HG02884 (cell line): ENCODE measurements around the gene ALPK3.

ENCODE experiments used
- ATAC-seq: cut with Tn5 transposase; IDR thresholded peaks from one replicate; pipeline ENCODE4 v1.9.1; 2021; ENCODE audit warnings: mild to moderate bottlenecking, moderate library complexity; ENCODE audit not compliant: unreplicated experiment

ALPK3 gene

DNA sequence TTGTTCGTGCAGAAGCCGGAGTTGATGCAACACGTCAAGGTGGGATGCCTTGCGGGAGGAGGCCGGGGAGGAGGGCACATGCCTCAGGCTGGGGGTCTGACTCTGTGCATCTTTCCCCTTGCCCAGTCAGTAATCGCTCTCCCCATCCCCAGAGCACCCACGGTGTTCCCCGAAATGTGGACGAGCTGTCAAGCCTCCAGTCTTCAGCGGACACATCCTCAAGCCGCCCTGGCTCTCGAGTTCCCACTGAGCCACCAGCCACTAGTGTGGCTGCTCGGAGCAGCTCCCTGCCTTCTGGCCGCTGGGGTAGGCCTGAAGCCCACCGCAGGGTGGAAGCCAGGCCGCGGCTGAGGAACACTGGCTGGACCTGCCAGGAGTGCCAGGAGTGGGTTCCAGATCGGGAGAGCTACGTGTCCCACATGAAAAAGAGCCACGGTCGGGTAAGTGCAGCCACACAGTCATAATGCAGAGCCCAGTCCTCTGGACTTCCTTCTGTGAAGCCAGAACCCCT lies 18.7 kb upstream of the ALPK3 start:
- no peak for ATAC-seq

DNA sequence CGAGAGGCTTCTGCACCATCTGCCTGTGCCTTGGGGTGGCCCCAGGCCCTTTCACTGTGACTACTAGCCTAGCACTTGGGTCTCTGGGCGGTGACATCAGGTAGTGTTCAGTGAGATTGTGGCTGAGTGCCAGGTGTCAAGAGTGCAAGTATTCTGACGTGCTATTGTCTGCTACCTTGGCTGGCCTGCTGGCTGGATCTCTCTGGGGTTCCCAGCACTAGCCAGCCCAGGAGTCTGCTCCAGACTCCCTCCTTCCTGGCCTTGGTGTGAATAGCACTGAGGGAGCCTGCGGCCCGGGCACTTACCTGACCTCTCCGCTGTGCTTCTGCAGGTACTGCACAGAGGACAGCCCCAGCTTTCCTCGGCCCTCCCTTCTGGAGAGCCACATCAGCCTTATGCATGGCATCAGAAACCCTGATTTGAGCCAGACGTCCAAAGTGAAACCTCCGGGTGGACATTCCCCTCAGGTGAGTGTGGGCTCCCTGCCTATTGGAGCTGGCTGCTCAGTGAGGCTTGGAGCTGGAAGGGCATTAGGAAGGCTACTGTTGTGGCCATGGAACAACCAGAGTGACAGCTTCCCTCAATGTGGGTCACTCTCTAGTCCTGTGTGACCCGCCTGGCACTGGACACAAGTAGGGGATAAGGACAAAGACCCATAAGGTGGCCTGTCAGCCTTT lies 17.5 kb upstream of the ALPK3 start:
- no peak for ATAC-seq

DNA sequence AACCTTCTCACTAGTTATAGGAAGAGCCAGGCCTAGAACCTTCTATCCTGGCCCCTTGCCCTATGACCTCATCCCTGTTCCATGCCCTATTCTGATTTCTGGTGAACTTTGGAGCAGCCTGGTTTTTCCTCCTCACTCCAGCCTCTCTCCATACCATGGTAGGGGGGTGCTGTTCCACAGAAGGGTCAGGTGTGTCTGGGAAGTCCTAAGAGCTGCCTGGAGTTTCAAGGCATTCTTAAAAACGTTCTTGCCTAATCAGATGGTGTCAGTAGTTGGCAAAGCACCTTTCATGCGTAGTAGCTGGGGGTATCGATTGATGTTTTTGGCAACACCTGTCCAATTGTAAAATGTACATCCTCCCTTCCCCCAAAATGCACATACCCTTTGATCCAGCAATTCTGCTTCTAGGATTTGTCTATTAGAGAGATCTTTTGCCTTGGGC lies 16.8 kb upstream of the ALPK3 start:
- ATAC-seq: no peak

DNA sequence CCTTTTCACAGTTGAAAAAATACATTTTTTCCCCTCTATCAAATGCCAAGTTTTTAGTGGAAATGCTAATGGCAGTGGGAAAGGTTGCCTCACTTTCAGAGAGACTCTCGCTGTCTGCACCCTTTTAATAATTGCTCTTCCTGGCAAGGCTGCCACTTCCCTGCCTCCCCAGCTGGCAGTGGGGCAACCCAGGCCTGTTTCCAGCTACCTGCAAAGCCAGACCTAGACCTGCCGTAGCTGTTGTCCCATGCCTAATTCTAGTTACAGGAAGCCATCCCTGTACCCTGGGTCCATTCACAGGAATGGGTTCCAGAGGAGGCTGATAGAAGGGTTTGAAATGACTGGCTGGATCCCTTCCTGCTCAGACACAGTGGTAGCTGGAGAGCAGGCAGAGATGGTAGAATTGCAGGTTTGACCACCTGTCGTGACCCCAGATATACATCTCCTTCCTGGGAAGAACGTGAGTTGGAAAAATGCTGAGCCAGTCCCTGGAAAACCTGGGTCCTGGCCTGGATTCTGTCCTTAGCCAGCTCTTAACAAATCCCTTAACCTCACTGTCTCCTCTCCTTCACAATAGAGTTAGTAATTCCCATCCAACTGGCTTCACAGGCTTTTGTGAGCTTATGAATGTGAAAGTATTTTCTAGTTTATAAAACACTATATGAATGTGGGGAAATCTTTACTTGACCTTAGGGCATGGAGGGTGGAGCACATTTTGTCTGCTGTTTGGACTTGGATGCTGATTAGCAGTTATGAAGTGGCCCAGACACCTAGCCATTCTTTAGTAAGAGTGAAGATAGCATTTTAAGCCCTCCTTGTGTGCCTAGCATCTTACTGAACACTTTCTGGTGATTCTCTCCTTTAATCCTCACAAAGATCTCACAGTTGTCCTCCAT lies 12.9 kb upstream of the ALPK3 start:
- no peak for ATAC-seq

DNA sequence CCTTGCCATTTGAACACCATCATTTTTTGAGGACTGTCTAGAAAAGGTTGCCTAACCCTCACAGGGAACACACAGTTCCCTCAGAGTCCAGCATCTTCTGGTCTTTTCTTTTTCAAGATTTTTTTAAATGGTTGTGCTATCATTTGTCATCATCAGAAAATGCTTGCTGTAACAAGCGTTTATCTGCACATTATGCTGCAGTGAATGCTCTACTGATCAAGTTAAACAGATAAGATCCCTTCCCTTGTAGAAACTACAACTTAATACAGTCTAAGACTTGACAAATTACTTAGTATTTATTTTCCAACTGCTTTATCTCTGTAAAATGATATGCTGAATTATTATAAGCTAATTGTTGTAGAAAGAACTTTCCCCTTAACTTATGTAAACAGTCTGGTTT lies 11.9 kb upstream of the ALPK3 start:
- ATAC-seq: no peak

DNA sequence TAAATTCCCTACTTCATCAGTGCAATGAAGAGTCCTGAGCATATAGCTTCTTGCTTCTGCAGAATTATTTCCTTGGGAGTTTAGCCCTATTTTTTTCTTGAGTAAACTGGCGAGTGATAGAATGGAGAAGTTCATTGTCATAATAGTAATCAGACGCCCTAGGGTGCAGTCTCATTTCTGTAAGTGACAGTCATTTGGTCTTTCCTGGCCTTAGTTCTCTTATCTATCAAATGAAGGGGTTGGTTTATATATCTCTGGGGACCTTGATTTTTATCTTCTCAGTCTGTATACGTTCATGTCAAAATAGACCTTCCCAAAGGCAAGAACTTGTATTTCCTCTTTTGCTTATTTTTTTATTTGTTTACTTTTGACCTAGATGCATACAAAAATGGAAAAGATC lies 9.9 kb upstream of the ALPK3 start:
- ATAC-seq: no peak

DNA sequence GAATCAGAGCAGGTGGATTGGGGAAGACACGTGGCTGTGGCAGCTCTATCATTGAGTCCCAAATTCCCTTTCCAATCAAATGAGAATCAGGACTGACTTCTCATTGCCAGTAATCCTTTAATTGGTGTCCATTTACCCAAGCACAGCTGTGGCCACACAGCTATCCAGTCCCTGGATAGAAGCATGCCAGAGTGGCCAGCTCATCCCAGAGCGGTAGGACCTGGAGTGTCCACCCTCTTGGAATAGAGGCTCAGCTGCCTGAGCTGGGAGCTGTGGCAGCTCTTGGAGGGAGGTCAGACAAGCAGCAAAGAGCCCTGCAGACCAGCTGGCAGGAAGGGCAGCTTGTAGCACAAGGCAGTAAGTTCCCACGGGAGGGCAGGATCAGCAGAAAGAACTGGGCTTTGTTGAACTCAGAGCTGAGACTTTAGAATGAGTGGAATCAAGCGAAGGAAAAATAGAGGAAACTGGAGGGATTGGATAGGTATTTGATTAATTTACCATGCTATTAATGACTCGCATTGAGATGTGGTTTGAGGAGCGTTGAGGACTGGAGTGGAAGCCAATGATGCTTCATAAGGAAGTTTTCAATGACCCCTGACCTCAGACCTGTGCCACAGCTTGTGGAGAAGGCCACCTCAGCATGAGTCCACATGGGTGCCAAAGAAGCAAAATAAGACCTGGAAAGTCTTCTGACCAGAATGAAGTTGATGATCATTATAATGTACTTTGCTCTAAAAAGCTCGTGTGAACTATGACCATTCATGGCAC lies 6.9 kb upstream of the ALPK3 start:
- ATAC-seq: no peak

DNA sequence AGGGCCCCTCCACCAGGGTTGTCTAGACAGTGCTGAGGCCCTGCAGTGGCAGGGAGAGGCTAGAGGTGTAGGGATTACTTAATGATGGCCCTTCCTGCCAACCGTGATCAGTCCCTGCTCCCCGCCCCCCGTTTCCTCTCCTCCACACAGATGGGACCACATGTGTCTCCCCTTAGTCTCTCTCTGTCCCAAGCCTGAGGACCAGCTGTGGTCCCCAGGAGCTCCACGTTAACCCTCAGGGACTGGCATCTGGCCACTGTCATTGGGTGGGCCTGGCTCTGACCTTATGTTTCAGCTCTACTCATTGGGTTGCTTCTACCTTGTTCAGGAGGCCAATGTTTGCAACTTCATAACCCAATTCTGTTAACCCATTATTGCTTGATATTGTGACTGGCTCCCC lies 6.0 kb upstream of the ALPK3 start:
- no peak for ATAC-seq

DNA sequence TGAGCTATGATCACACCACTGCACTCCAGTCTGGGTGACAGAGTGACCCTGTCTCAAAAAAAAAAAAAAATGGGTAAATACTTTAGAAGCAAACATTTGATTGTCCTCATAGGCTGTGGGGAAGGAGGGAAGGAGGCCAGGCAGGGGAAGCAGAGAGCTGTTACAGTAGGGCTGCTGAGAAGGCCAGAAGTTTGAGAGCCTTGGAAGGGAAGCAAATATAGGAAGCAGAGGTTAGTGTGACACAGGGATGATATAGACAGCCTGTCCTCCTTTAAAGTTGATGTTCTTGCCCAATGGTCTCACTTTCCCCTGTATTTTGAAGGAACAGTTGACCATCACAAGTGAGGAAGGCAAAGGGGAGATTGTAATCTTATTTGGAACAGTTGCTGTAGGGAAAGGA lies 5.3 kb upstream of the ALPK3 start:
- no peak for ATAC-seq

DNA sequence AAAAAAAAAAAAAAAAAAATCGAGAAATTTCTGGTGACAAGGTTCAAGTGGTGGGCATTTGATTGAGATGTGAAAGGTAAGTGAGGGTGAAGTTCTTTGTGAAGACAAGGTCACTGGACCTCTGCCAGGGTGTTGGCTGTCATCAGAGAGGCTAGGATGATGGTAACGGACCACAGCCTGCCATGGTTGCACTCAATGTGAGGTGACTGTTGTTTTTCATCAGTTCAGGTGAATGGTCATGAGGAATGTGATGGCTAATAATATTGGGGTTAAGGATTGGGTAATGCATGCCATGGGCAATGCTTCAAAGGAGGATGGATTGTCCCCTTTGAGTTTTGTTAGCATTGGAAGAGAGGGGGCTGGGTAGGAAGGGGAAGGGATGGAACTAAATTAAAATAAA lies 4.3 kb upstream of the ALPK3 start:
- ATAC-seq: no peak

DNA sequence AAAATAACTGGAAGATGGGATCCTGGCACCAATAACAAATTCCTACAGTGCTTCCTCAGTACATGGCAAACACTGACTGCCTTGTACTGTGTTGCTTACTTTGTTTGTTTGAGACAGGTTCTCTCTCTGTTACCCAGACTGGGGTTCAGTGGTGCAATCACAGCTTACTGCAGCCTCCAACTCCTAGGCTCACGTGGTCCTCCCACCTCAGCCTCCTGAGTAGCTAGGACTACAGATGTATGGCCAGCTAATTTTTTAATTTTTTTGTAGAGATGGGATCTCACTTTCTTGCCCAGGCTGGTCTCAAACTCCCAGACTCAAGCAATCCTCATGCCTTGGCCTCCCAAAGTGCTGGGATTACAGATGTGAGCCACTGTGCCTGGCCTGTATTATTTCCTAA lies 3.7 kb upstream of the ALPK3 start:
- no peak for ATAC-seq

DNA sequence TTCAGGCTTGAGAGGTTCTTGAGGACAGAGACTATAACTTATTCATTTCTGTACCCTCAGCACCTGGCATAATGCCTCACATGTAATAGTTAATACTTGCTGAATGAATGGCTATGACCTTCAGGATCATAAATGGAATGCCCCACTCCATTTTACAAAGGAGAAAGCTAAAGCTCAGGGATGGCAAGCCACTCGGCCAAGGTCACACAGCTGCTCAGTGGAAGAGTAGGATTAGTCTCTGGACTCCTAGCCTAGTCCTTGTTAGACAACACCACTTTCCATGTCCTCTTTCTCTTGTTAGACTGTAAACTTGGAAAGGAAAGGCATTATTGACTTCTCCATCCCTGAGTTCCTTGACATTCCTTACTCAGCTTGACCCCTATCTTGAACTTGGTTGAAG lies 3.2 kb upstream of the ALPK3 start:
- no peak for ATAC-seq

DNA sequence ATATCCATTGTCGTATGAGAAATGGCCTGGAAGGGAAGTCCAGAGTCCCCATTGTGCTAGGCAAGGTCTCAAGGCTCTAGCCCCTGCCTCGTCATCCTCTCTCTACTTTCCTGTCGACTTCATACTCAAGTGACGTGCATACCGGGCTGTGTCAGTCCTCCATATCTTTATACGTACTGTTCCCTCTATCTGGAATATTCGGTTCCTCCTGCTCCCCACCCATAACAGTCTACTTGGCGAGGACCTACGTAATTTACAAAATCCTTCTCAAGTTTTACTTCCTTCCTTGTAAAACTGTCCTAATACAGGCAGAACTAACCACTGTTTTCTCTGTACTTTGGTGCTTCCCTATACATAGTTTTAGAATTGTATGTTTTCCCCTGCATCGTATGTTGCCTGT lies 2.2 kb upstream of the ALPK3 start:
- ATAC-seq: no peak

DNA sequence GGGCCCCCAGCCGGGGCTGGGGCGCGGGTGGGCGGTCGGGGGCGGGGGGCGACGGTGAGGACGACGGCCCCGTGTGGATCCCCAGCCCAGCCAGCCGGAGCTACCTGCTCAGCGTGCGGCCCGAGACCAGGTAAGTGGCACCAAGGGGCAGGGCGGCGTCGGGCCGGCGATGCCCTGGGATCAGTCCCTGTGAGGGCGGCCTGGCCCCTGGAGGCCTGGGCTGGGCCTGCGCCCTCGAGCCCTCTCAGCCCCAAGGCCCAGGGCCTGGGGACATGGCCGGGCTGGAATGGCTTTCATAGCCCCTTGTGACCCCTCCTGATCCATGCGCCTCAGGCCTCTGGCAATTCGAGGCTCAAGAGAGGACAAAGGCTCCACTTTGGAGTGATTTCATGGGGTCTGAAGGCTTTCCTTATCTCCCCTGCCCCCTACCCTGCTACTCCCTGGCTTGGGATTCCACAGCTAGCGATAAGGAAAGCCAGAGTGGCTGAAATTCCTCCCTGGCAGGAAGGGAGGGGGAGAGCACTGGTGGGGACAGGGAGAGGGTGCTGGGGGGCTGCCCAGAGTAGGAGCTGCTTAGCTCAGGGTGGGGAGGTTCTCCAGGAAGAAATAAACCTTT lies 418 bp downstream of the ALPK3 start:
- no peak for ATAC-seq

DNA sequence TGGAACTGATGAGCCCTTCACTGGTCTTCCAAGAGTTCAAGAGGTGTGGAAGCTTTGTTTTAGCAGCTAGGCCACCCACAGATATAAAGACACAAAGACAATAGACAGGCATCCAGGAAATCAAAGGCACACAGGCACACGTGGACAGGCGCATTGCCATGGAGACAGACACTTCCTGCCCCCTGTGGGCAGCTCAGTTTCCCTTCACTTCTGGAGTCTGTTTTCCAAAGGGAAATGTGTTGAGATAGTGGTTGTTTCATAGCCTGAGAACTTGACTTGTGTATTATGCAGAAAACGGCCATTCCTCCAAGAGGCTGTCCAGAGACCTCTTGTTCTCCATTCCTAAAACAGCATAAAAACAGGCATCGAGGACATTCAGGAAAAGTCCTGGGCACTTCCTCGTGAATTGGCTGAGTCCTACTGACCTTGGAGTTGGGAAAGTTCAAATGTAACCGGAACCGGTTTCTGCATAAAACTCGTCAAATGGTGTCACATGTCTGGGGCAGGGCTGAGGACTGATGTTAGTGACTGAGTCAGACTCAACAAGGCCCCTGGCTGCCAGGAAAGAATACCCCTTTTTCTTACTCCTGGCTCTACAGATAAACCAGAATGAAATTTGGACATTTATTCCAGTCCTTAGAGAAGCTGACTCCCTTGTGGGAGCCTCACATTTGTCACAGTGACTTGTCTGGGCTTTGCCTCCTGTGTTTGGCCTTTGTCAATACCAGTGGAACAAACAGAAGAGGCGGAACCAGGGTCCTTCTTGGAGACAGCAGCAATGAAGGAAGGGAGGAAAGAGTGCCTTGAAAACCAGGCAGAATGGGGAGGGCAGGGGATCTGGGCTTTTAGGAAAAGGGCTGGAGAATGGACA lies 1.3 kb downstream of the ALPK3 start:
- ATAC-seq: no peak

DNA sequence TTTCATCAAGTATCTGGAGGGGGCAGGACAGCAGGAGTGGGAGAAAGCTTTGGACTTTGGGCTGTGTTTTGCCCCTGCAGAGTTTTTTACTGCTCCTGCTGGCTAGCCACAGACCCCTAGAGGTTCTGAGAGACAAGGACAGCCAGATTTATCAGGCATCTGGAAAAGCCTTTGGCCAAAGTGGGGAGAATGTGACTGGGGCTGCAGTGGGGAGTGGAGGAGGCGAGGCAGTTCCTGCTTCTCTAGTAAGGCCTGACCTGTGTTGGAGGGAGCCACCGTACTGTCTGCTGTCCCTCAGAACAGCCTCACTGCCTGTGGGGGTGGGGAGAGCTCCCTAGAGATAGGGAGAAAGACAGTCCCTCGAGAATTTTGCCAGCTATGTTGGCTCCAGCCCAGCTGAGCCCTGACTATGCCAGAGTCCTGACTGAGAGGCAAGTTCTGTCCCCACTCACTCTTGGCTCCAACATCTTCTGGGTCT lies 2.2 kb downstream of the ALPK3 start:
- ATAC-seq: no peak

DNA sequence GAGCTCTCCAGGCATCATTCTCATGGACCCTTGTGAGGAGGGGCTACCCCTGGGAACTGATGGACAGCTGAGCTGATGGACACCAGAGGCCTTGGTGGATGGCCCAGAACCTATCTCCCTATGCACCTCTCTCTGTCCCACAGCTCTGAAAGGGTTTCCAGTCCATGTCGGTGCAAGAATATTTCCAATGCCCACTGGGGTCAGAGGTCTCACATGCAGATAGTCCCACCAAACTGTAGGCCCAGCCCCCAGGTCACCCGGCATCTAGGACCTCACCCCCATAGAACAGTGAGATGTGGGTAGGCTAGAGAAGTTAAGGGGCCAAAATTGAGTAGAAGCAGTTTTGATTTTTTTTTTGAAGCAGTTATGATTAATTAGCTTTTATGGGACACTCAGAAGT lies 2.6 kb downstream of the ALPK3 start:
- no peak for ATAC-seq

DNA sequence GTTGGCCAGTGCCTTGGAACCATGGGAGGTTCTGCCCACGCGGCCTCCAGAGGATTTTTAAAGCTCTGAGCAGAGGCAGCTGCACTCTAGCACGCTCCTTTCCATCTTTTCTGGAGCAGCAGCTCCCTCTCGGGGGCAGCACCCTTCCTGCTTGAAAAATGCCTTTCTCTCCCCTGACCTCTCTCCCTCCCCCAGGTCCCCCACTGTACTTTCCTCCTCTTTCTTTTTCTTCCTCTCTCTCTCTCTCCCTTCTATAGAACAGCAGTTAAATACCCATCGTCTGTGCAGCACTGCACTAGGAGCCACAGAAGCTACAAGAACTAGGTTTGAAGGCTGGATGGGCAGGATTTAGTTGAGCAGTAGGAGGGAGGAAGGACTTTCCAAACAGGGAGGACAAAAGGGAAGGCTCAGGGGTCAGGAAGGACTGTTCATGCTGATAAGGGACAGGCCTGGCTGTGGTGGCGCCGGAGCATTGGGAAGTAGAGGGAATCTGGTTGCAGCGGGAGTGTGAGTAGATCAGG lies 4.4 kb downstream of the ALPK3 start:
- no peak for ATAC-seq

DNA sequence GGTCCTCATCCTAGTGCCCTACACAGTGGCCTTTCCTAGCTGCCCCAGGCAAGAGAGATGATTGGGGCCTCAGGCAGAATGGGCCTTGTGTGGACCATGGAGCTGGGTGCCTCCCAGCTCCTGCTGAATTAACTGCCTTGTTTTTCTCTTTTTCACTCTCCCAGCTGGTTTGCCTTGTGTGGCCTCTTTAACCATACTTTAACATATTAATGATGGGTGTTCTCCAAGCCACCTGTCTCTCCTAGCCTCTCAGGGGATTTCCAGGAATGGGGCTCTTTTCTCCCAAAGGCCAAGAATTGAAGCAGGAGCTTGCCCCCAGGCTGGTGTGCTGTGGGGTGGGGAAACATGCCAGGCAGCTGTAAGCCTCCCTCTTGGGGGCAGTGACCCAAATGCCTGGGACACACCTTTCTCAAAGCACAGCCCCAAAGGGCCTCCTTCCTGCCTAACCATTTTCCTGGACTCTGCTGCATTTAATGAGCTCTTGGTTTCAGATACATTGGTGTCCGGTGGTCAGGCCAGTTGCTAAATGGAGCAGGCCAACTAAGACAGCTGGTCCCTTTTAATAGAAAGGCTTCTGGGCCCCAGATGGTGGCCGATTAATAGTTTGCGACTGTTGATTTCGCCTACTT lies 5.6 kb downstream of the ALPK3 start:
- ATAC-seq: no peak
